ENCODE measurements around the gene HS3ST5.
"Not testable (repeated sequence)": the region's sequence is repeated elsewhere in the genome, so short reads cannot be mapped to it uniquely, and the experiment has no call there.

The HS3ST5 gene

GRCh38 chr6:114327074-114327473, 15.7 kb downstream of the HS3ST5 start:
- DNase-seq = no peak

GRCh38 chr6:114323784-114324183, 19.0 kb downstream of the HS3ST5 start:
- DNase-seq = no peak

GRCh38 chr6:114319749-114320148, 23.1 kb downstream of the HS3ST5 start:
- no peak for DNase-seq

- DNase-seq = no peak
Observed at GRCh38 chr6:114315831-114316595, 26.8 kb downstream of the HS3ST5 start.

- DNase-seq = not testable (repeated sequence)
Observed at GRCh38 chr6:114313816-114314215, 29.0 kb downstream of the HS3ST5 start.

- no peak for DNase-seq
Observed at GRCh38 chr6:114312931-114313330, 29.9 kb downstream of the HS3ST5 start.

- no peak for DNase-seq
Observed at GRCh38 chr6:114310053-114310452, 32.8 kb downstream of the HS3ST5 start.

- no peak for DNase-seq
Observed at GRCh38 chr6:114304304-114304887, 38.4 kb downstream of the HS3ST5 start.

- no peak for DNase-seq
Observed at GRCh38 chr6:114301596-114302219, 41.1 kb downstream of the HS3ST5 start.

GRCh38 chr6:114297135-114297534, 45.7 kb downstream of the HS3ST5 start:
- DNase-seq = no peak

- DNase-seq = no peak
Observed at GRCh38 chr6:114292431-114292830, 50.4 kb downstream of the HS3ST5 start.

- DNase-seq = no peak
Observed at GRCh38 chr6:114291428-114291827, 51.4 kb downstream of the HS3ST5 start.

GRCh38 chr6:114290864-114291263, 52.0 kb downstream of the HS3ST5 start:
- DNase-seq = no peak

GRCh38 chr6:114288701-114289495, 53.9 kb downstream of the HS3ST5 start:
- DNase-seq = no peak

GRCh38 chr6:114287461-114287860, 55.4 kb downstream of the HS3ST5 start:
- no peak for DNase-seq

- DNase-seq = no peak
Observed at GRCh38 chr6:114286211-114286610, 56.6 kb downstream of the HS3ST5 start.

GRCh38 chr6:114284281-114284680, 58.5 kb downstream of the HS3ST5 start:
- no peak for DNase-seq

- DNase-seq = no peak
Observed at GRCh38 chr6:114282292-114282691, 60.5 kb downstream of the HS3ST5 start.

GRCh38 chr6:114281496-114281895, 61.3 kb downstream of the HS3ST5 start:
- DNase-seq = no peak

- DNase-seq = no peak
Observed at GRCh38 chr6:114280239-114280982, 62.4 kb downstream of the HS3ST5 start.

GRCh38 chr6:114277220-114277619, 65.6 kb downstream of the HS3ST5 start:
- DNase-seq = no peak

GRCh38 chr6:114276783-114277182, 66.0 kb downstream of the HS3ST5 start:
- DNase-seq = no peak

- DNase-seq = no peak
Observed at GRCh38 chr6:114274836-114275235, 68.0 kb downstream of the HS3ST5 start.

Measured in stimulated activated CD4-positive, alpha-beta T cell treated with anti-CD3 and anti-CD28 coated beads, Interleukin-12 subunit alpha, Interleukin-12 subunit beta, amount 100 ng/mL, for 4 hours (primary cell).